ENCODE data around the gene ETV6. TPM values are rescaled to one million over a fixed set of nuclear protein-coding genes. Genes with fewer than 3 reads are reported as not detected.
A peak's percentile ranks its signal among the peaks of the same experiment; 100 is the strongest.

Gene ETV6
- total and polyA plus RNA-seq, 2 of the 8 experiments (the other 6 are each of a cell fraction or from before 2014, with no cell fraction given), result 5.5 to 23.9 TPM

GRCh38 chr12:11654802-11655201, 5.3 kb downstream of the ETV6 start:
- H3K9me3 ChIP-seq (ENCODE audit: insufficient read depth in 2 of 2, low read depth in 1 of 2, low read length in 1 of 2), result no peaks in the 10 kb centered on the region
- no peaks in the 10 kb centered on the region for H4K20me1 ChIP-seq (replicated peaks in 1 of 2; ENCODE audit: control insufficient read depth in 1 of 2, insufficient read depth in 2 of 2, low read length in 2 of 2)
- H4K8ac ChIP-seq (ENCODE audit: extremely low read depth, insufficient read depth, low read length), result no peak overlapping the region
- TF ChIP-seq BCL11A (IDR thresholded peaks at IDR 0.05; ENCODE audit: low read depth in 2 of 2, low read length in 2 of 2), result no peak
- TF ChIP-seq FOSL1 (IDR thresholded peaks at IDR 0.05; ENCODE audit: insufficient read depth, low read depth, low read length), result no peak
- TF ChIP-seq POLR2AphosphoS5 (IDR thresholded peaks at IDR 0.05; ENCODE audit: low read depth, low read length), result no peak
- TF ChIP-seq SRF (IDR thresholded peaks at IDR 0.05; ENCODE audit: low read depth, low read length), result no peak
- no peak for TF ChIP-seq JUND (IDR thresholded peaks at IDR 0.05; ENCODE audit: low read length)
- TF ChIP-seq SP2 (IDR thresholded peaks at IDR 0.05; ENCODE audit: low read length), result no peak
- no peak for TF ChIP-seq KDM5A (IDR thresholded peaks at IDR 0.05; ENCODE audit: low read length)
- TF ChIP-seq EZH2 (IDR thresholded peaks at IDR 0.05; ENCODE audit: low read depth, low read length, severe bottlenecking), result no peak
- TF ChIP-seq ATF2 (IDR thresholded peaks at IDR 0.05; ENCODE audit: low read length), result no peak
- TF ChIP-seq CHD1 (IDR thresholded peaks at IDR 0.05; ENCODE audit: low read depth, low read length), result no peak
- H3K4me2 ChIP-seq (ENCODE audit: insufficient read depth in 1 of 2, low read depth in 2 of 2, low read length in 2 of 2), result no peak overlapping the region
- WGBS, 2 experiments (ENCODE audit: extremely low coverage in 1 of 2, insufficient coverage in 1 of 2, insufficient read length in 1 of 2, insufficient replicate concordance in 2 of 2, low coverage in 1 of 2, low lambda C conversion rate in 2 of 2, missing lambda C conversion rate in 1 of 2), result 88% methylated on average over 2 of the region's 2 CpGs; no CpG with 5 or more reads in 1 of the 2 experiments
- FAIRE-seq (no peak), DNase-seq (ENCODE audit: low read depth in 1 of 2, low spot score in 2 of 2) (no peak)
- peaks cover 5 to 31% (median 12%) of the 10 kb centered on the region in 4 experiments for H3K4me1 ChIP-seq (replicated peaks in 1 of 4; ENCODE audit: control insufficient read depth in 3 of 4, insufficient read depth in 4 of 4, low read length in 3 of 4)
- peaks cover 8% of the 10 kb centered on the region for H3K79me1 ChIP-seq (ENCODE audit: low read depth, low read length)
- no peak overlapping the region for H4K91ac ChIP-seq (replicated peaks; ENCODE audit: insufficient read length, low read length)
- peaks cover 14 to 93% of the 10 kb centered on the region in 2 experiments for H3K79me2 ChIP-seq (ENCODE audit: control insufficient read depth in 1 of 2, insufficient read depth in 2 of 2, low read length in 2 of 2)
- peaks cover 6% of the 10 kb centered on the region for H3K23me2 ChIP-seq (ENCODE audit: low read depth, low read length)
- H2BK120ac ChIP-seq (replicated peaks; ENCODE audit: low read depth, low read length), result no peak overlapping the region
- no peak overlapping the region for H3K23ac ChIP-seq (ENCODE audit: insufficient read length)
- no peak overlapping the region for H3K4ac ChIP-seq (replicated peaks; ENCODE audit: insufficient read length, low read depth, low read length)
- H3K18ac ChIP-seq (ENCODE audit: extremely low read depth, low read length), result no peak overlapping the region
- no peak overlapping the region for H2BK20ac ChIP-seq (ENCODE audit: low read length)
- H2BK15ac ChIP-seq (ENCODE audit: low read length), result peak overlapping the region; percentile 23
- ChIA-PET POLR2A (ENCODE audit: partially characterized antibody) (interaction anchor here (0.9 kb wide), 1 partner anchor 12 kb away, joined by 3 read pairs; no protein-coding TSS in a partner anchor), CTCF (ENCODE audit: partially characterized antibody) (interaction anchor here (0.6 to 1.3 kb wide), 6 partner anchors 9 to 378 kb away, joined by 3 to 5 read pairs (median 4); no protein-coding TSS in a partner anchor)
- no peak overlapping the region for H2AFZ ChIP-seq (ENCODE audit: low read length)
- H3K4me3 ChIP-seq (ENCODE audit: extremely low read depth in 1 of 4, insufficient read depth in 2 of 4, low read depth in 3 of 4, low read length in 4 of 4), result no peak overlapping the region
- H3K27ac ChIP-seq (ENCODE audit: low read depth, low read length), result no peak overlapping the region
- no peak overlapping the region for H2BK12ac ChIP-seq (ENCODE audit: low read depth, low read length)
- H4K5ac ChIP-seq (ENCODE audit: insufficient read length, low read depth, low read length), result no peak overlapping the region
- H3K27me3 ChIP-seq (replicated peaks in 1 of 4; ENCODE audit: control insufficient read depth in 3 of 4, extremely low read depth in 1 of 4, insufficient read depth in 3 of 4, low read length in 3 of 4), result no peaks in the 10 kb centered on the region
- H2BK5ac ChIP-seq (ENCODE audit: low read depth, low read length), result 0 out of 2 replicates have a peak overlapping the region, but pooled peaks have one; percentile 40
- H3K36me3 ChIP-seq (ENCODE audit: control insufficient read depth in 2 of 4, insufficient read depth in 4 of 4, low read length in 3 of 4), result no peaks in the 10 kb centered on the region
- no peak overlapping the region for H2AK5ac ChIP-seq (ENCODE audit: low read depth, low read length)
- H3K14ac ChIP-seq (ENCODE audit: insufficient read length), result no peak overlapping the region
- no peak overlapping the region for H3K9ac ChIP-seq (replicated peaks in 1 of 4; ENCODE audit: extremely low read depth in 1 of 4, low read depth in 3 of 4, low read length in 3 of 4)
- H3K56ac ChIP-seq (replicated peaks; ENCODE audit: insufficient read length, low read depth, low read length), result no peak overlapping the region

Data from H1 (cell line).